ENCODE results near the gene SGSH.

Gene SGSH

GRCh38 chr17:80220054-80220735, at the start of gene SGSH, which contains the start of gene SLC26A11:
SGSH (minus strand) TSS chr17:80220333; CDS start chr17:80220313, 20 bp downstream.
SLC26A11 (plus strand) TSS chr17:80220427; CDS start chr17:80221561, 1,134 bp downstream.
- Histone ChIP-seq H3K36me3 (ENCODE audit: control insufficient read depth in 2 of 2, insufficient read depth in 1 of 2, low read length in 2 of 2) (peaks cover 12 to 52% of the 10 kb centered on the region in 2 experiments), H3K27ac (ENCODE audit: extremely low read depth, low read depth, low read length) (peak within 1 kb of the TSS; percentile 93), H3K4me1 (ENCODE audit: control insufficient read depth, insufficient read depth, low read length) (peaks cover 8% of the 10 kb centered on the region; the same call in 1 of the 2 replicates), H3K9me3 (ENCODE audit: control insufficient read depth, insufficient read depth, low read depth, low read length) (no peaks in the 10 kb centered on the region), H3K4me3 (ENCODE audit: low read depth, low read length) (peak within 1 kb of the TSS; percentile 82)
- CTCF ChIA-PET = no interaction called here
- POLR2A ChIA-PET = interaction anchor here (0.5 to 2.4 kb wide), 10 partner anchors 9 to 590 kb away, joined by 3 to 11 read pairs (median 4); no protein-coding TSS in a partner anchor
- peak; percentile 95 for TF ChIP-seq ZBTB26 (tag by site-specific recombination; optimal IDR thresholded peaks at IDR 0.05)
- TF ChIP-seq, protein P1, sequence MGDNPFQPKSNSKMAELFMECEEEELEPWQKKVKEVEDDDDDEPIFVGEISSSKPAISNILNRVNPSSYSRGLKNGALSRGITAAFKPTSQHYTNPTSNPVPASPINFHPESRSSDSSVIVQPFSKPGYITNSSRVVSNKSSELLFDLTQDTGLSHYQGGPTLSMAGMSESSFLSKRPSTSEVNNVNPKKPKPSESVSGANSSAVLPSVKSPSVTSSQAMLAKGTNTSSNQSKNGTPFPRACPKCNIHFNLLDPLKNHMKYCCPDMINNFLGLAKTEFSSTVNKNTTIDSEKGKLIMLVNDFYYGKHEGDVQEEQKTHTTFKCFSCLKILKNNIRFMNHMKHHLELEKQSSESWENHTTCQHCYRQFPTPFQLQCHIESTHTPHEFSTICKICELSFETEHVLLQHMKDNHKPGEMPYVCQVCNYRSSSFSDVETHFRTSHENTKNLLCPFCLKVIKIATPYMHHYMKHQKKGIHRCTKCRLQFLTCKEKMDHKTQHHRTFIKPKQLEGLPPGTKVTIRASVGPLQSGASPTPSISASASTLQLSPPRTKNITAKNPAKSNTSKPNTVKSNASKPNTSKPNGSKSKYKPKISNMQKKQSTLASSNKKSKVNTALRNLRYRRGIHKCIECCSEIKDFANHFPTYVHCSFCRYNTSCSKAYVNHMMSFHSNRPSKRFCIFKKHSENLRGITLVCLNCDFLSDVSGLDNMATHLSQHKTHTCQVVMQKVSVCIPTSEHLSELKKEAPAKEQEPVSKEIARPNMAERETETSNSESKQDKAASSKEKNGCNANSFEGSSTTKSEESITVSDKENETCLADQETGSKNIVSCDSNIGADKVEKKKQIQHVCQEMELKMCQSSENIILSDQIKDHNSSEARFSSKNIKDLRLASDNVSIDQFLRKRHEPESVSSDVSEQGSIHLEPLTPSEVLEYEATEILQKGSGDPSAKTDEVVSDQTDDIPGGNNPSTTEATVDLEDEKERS (tag by site-specific recombination; IDR thresholded peaks at IDR 0.05) = no peak
- no peak for TF ChIP-seq ZNF785 (tag by site-specific recombination; IDR thresholded peaks at IDR 0.05)
- no peak for TF ChIP-seq ATF2 (tag by site-specific recombination; IDR thresholded peaks at IDR 0.05; ENCODE audit: low read depth)
- no peak for TF ChIP-seq ZNF76 (tag by site-specific recombination; IDR thresholded peaks at IDR 0.05; ENCODE audit: borderline replicate concordance, low read depth)
- no peak for TF ChIP-seq ZNF311 (tag by site-specific recombination; IDR thresholded peaks at IDR 0.05; ENCODE audit: borderline replicate concordance)
- TF ChIP-seq SALL2 (tag by site-specific recombination; IDR thresholded peaks at IDR 0.05; ENCODE audit: borderline replicate concordance) = no peak
- TF ChIP-seq, protein P2, sequence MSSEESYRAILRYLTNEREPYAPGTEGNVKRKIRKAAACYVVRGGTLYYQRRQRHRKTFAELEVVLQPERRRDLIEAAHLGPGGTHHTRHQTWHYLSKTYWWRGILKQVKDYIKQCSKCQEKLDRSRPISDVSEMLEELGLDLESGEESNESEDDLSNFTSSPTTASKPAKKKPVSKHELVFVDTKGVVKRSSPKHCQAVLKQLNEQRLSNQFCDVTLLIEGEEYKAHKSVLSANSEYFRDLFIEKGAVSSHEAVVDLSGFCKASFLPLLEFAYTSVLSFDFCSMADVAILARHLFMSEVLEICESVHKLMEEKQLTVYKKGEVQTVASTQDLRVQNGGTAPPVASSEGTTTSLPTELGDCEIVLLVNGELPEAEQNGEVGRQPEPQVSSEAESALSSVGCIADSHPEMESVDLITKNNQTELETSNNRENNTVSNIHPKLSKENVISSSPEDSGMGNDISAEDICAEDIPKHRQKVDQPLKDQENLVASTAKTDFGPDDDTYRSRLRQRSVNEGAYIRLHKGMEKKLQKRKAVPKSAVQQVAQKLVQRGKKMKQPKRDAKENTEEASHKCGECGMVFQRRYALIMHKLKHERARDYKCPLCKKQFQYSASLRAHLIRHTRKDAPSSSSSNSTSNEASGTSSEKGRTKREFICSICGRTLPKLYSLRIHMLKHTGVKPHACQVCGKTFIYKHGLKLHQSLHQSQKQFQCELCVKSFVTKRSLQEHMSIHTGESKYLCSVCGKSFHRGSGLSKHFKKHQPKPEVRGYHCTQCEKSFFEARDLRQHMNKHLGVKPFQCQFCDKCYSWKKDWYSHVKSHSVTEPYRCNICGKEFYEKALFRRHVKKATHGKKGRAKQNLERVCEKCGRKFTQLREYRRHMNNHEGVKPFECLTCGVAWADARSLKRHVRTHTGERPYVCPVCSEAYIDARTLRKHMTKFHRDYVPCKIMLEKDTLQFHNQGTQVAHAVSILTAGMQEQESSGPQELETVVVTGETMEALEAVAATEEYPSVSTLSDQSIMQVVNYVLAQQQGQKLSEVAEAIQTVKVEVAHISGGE (tag by site-specific recombination; conservative IDR thresholded peaks at IDR 0.05; ENCODE audit: low read depth) = 0 out of 2 replicates have a peak, but pooled peaks have one; percentile 11
- TF ChIP-seq, protein P3, sequence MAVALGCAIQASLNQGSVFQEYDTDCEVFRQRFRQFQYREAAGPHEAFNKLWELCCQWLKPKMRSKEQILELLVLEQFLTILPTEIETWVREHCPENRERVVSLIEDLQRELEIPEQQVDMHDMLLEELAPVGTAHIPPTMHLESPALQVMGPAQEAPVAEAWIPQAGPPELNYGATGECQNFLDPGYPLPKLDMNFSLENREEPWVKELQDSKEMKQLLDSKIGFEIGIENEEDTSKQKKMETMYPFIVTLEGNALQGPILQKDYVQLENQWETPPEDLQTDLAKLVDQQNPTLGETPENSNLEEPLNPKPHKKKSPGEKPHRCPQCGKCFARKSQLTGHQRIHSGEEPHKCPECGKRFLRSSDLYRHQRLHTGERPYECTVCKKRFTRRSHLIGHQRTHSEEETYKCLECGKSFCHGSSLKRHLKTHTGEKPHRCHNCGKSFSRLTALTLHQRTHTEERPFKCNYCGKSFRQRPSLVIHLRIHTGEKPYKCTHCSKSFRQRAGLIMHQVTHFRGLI (tag by site-specific recombination; IDR thresholded peaks at IDR 0.05) = no peak
- no peak for TF ChIP-seq ZFP3 (tag by site-specific recombination; IDR thresholded peaks at IDR 0.05; ENCODE audit: low read depth)
- TF ChIP-seq, protein P4, sequence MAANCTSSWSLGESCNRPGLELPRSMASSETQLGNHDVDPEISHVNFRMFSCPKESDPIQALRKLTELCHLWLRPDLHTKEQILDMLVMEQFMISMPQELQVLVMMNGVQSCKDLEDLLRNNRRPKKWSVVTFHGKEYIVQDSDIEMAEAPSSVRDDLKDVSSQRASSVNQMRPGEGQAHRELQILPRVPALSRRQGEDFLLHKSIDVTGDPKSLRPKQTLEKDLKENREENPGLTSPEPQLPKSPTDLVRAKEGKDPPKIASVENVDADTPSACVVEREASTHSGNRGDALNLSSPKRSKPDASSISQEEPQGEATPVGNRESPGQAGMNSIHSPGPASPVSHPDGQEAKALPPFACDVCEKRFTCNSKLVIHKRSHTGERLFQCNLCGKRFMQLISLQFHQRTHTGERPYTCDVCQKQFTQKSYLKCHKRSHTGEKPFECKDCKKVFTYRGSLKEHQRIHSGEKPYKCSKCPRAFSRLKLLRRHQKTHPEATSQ (tag by site-specific recombination; IDR thresholded peaks at IDR 0.05) = no peak
- TF ChIP-seq KLF16 (tag by site-specific recombination; IDR thresholded peaks at IDR 0.05) = peak; percentile 90
- no peak for TF ChIP-seq ZNF114 (tag by site-specific recombination; IDR thresholded peaks at IDR 0.05)
- no peak for TF ChIP-seq ZNF266 (tag by site-specific recombination; IDR thresholded peaks at IDR 0.05; ENCODE audit: low read depth)
- 0 out of 2 replicates have a peak, but pooled peaks have one; percentile 31 for TF ChIP-seq ZNF223 (tag by site-specific recombination; IDR thresholded peaks at IDR 0.05)
- TF ChIP-seq ZNF398 (tag by site-specific recombination; IDR thresholded peaks at IDR 0.05) = no peak
- TF ChIP-seq, protein P5, sequence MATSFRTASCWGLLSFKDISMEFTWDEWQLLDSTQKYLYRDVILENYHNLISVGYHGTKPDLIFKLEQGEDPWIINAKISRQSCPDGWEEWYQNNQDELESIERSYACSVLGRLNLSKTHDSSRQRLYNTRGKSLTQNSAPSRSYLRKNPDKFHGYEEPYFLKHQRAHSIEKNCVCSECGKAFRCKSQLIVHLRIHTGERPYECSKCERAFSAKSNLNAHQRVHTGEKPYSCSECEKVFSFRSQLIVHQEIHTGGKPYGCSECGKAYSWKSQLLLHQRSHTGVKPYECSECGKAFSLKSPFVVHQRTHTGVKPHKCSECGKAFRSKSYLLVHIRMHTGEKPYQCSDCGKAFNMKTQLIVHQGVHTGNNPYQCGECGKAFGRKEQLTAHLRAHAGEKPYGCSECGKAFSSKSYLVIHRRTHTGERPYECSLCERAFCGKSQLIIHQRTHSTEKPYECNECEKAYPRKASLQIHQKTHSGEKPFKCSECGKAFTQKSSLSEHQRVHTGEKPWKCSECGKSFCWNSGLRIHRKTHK (tag by site-specific recombination; IDR thresholded peaks at IDR 0.05) = no peak
- no peak for TF ChIP-seq ZNF394 (tag by site-specific recombination; IDR thresholded peaks at IDR 0.05; ENCODE audit: borderline replicate concordance)
- TF ChIP-seq ZNF335 (tag by site-specific recombination; conservative IDR thresholded peaks at IDR 0.05) = peak; percentile 93
- no peak for TF ChIP-seq ZNF433 (tag by site-specific recombination; IDR thresholded peaks at IDR 0.05; ENCODE audit: low read depth)

All from HEK293 (cell line).